Neuron (in vitro differentiated cells): ENCODE data around the gene OBI1.

Experiments
- H2AFZ ChIP-seq: one replicate; pipeline ENCODE4 v1.6.1; 2013; ENCODE audit warnings: low read depth, mild to moderate bottlenecking, inconsistent platforms, low read length, moderate library complexity
- H3K27me3 ChIP-seq: one replicate; pipeline ENCODE4 v1.6.1; 2013; ENCODE audit warnings: low read length; ENCODE audit not compliant: insufficient read depth
- H3K36me3 ChIP-seq: one replicate; pipeline ENCODE4 v1.6.1; 2013; ENCODE audit warnings: low read length; ENCODE audit not compliant: insufficient read depth
- H3K4me1 ChIP-seq: one replicate; pipeline ENCODE4 v1.6.1; 2013; ENCODE audit warnings: low read length; ENCODE audit not compliant: insufficient read depth
- H3K4me3 ChIP-seq: 2 replicates; pipeline ENCODE4 v1.5.1; 2013; ENCODE audit warnings: mild to moderate bottlenecking, low read length, moderate library complexity
- H3K9me3 ChIP-seq: one replicate; pipeline ENCODE4 v1.6.1; 2013; ENCODE audit warnings: low read length

Gene OBI1

GRCh38 chr13:78604782-78605611 is 54.0 kb downstream of the OBI1 start:
- H2AFZ ChIP-seq: no peak overlapping the region
- H3K27me3 ChIP-seq: peaks cover 93% of the 10 kb centered on the region
- peaks cover 24% of the 10 kb centered on the region for H3K4me1 ChIP-seq
- H3K36me3 ChIP-seq: no peaks in the 10 kb centered on the region
- H3K4me3 ChIP-seq: no peak overlapping the region
- peaks cover 2% of the 10 kb centered on the region for H3K9me3 ChIP-seq

- Histone ChIP-seq H3K36me3 (no peaks in the 10 kb centered on the region), H3K4me3 (peak within 1 kb of the TSS; percentile 54), H3K9me3 (peaks cover 2% of the 10 kb centered on the region), H3K27me3 (peaks cover 95% of the 10 kb centered on the region), H3K4me1 (peaks cover 14% of the 10 kb centered on the region), H2AFZ (peak within 1 kb of the TSS; percentile 97)
Measured at GRCh38 chr13:78603240-78603957, 55.6 kb downstream of the OBI1 start, which contains the start of gene POU4F1. Gene POU4F1, minus strand, starts transcription at chr13:78603552. Its CDS starts 226 bp downstream, at chr13:78603326.

GRCh38 chr13:78602561-78603239 is 56.3 kb downstream of the OBI1 start:
- peaks cover 2% of the 10 kb centered on the region for H3K9me3 ChIP-seq
- peak overlapping the region; percentile 97 for H2AFZ ChIP-seq
- H3K4me3 ChIP-seq: peak overlapping the region; percentile 54

GRCh38 chr13:78601874-78602560 is 56.9 kb downstream of the OBI1 start:
- peak overlapping the region; percentile 54 for H3K4me3 ChIP-seq

More at GRCh38 chr13:78602561-78603239, 56.3 kb downstream of the OBI1 start:
- H3K27me3 ChIP-seq: peaks cover 93% of the 10 kb centered on the region
- peaks cover 13% of the 10 kb centered on the region for H3K4me1 ChIP-seq
- no peaks in the 10 kb centered on the region for H3K36me3 ChIP-seq

GRCh38 chr13:78601124-78601873 is 57.7 kb downstream of the OBI1 start:
- Histone ChIP-seq H3K27me3 (peaks cover 93% of the 10 kb centered on the region), H3K9me3 (no peaks in the 10 kb centered on the region), H3K4me3 (peak overlapping the region; percentile 16), H3K36me3 (no peaks in the 10 kb centered on the region), H3K4me1 (peaks cover 22% of the 10 kb centered on the region), H2AFZ (no peak overlapping the region)

More at GRCh38 chr13:78601874-78602560, 56.9 kb downstream of the OBI1 start:
- peaks cover 15% of the 10 kb centered on the region for H3K4me1 ChIP-seq
- peak overlapping the region; percentile 97 for H2AFZ ChIP-seq
- no peaks in the 10 kb centered on the region for H3K36me3 ChIP-seq
- peaks cover 2% of the 10 kb centered on the region for H3K9me3 ChIP-seq
- H3K27me3 ChIP-seq: peaks cover 93% of the 10 kb centered on the region

- no peaks in the 10 kb centered on the region for H3K36me3 ChIP-seq
- H2AFZ ChIP-seq: no peak overlapping the region
- H3K4me1 ChIP-seq: peaks cover 29% of the 10 kb centered on the region
- peaks cover 93% of the 10 kb centered on the region for H3K27me3 ChIP-seq
- no peak overlapping the region for H3K4me3 ChIP-seq
- no peaks in the 10 kb centered on the region for H3K9me3 ChIP-seq
Measured at GRCh38 chr13:78600280-78600883, 58.6 kb downstream of the OBI1 start.

- Histone ChIP-seq H2AFZ (no peak overlapping the region), H3K36me3 (no peaks in the 10 kb centered on the region), H3K27me3 (peaks cover 93% of the 10 kb centered on the region), H3K4me1 (peaks cover 29% of the 10 kb centered on the region), H3K4me3 (no peak overlapping the region), H3K9me3 (no peaks in the 10 kb centered on the region)
Measured at GRCh38 chr13:78599645-78600279, 59.2 kb downstream of the OBI1 start.

GRCh38 chr13:78598966-78599644 is 59.9 kb downstream of the OBI1 start:
- H3K4me3 ChIP-seq: no peak overlapping the region
- H3K9me3 ChIP-seq: no peaks in the 10 kb centered on the region

GRCh38 chr13:78598116-78598781 is 60.7 kb downstream of the OBI1 start:
- Histone ChIP-seq H3K27me3 (peaks cover 93% of the 10 kb centered on the region), H3K36me3 (no peaks in the 10 kb centered on the region), H3K4me3 (no peak overlapping the region), H3K4me1 (peaks cover 28% of the 10 kb centered on the region), H3K9me3 (no peaks in the 10 kb centered on the region), H2AFZ (no peak overlapping the region)

More at GRCh38 chr13:78598966-78599644, 59.9 kb downstream of the OBI1 start:
- peaks cover 31% of the 10 kb centered on the region for H3K4me1 ChIP-seq
- no peaks in the 10 kb centered on the region for H3K36me3 ChIP-seq
- no peak overlapping the region for H2AFZ ChIP-seq
- peaks cover 93% of the 10 kb centered on the region for H3K27me3 ChIP-seq

- H3K36me3 ChIP-seq: no peaks in the 10 kb centered on the region
- H3K27me3 ChIP-seq: peaks cover 94% of the 10 kb centered on the region
- H3K4me1 ChIP-seq: peaks cover 23% of the 10 kb centered on the region
- no peak overlapping the region for H2AFZ ChIP-seq
- H3K4me3 ChIP-seq: no peak overlapping the region
- no peaks in the 10 kb centered on the region for H3K9me3 ChIP-seq
Measured at GRCh38 chr13:78597602-78597932, 61.4 kb downstream of the OBI1 start.
